Vagina (tissue), 2 donors: ENCODE data around the gene CTXN2. TPM values are rescaled to one million over a fixed set of nuclear protein-coding genes. Genes with fewer than 3 reads are reported as not detected.

Experiments used
- DNase-seq, 2 donors: peaks; one replicate each; pipeline ENCODE4 v3.0.0-alpha.2; 2017; ENCODE audit errors: extremely low spot score in 2 of 2
- H3K27ac ChIP-seq: fragments of 200-600 bp; sonication (generic); one replicate; pipeline ENCODE4 v1.5.1; 2019
- H3K27me3 ChIP-seq: fragments of 200-600 bp; sonication (generic); one replicate; pipeline ENCODE4 v1.5.1; 2019
- H3K36me3 ChIP-seq, 2 donors: fragments of 200-600 bp; sonication (generic); one replicate each; pipeline ENCODE4 v1.5.1; 2017 to 2019
- H3K4me1 ChIP-seq: fragments of 200-600 bp; sonication (generic); one replicate; pipeline ENCODE4 v1.5.1; 2019
- H3K4me3 ChIP-seq, 2 donors: fragments of 200-600 bp; sonication (generic); 1 replicate in 1 of 2; 2 replicates in 1 of 2; pipeline ENCODE4 v1.5.1; 2016 to 2019
- H3K9me3 ChIP-seq: fragments of 200-600 bp; sonication (generic); one replicate; pipeline ENCODE4 v1.5.1; 2019
- POLR2A ChIP-seq, 2 donors: fragments of 450-650 bp; IDR thresholded peaks; one replicate each; pipeline ENCODE4 v1.6.1; 2017; ENCODE audit warnings: antibody characterized with exemption in 2 of 2, mild to moderate bottlenecking in 2 of 2, moderate library complexity in 2 of 2
- POLR2AphosphoS5 ChIP-seq, 2 donors: sonication (generic); formaldehyde crosslinking; IDR thresholded peaks; one replicate each; pipeline ENCODE4 v1.9.0; 2017; ENCODE audit warnings: antibody characterized with exemption in 2 of 2, mild to moderate bottlenecking in 2 of 2, low read depth in 1 of 2; ENCODE audit not compliant: insufficient read depth in 1 of 2
- intact Hi-C: fragments of 100-400 bp; cut with DNase I; formaldehyde crosslinking; loops from one replicate; pipeline ENCODE4 v1.15.1; 2023
- total RNA-seq: library from RNA; depleted of rRNA; stranded (reverse); fragments of >200 nt; gene quantifications from one replicate; pipeline ENCODE4 v1.2.3, GENCODE V29; 2016
- TF ChIP-seq, protein P1 (sequence below), 3 experiments: fragments of 450-650 bp in 2 of 3; fragments of 200-600 bp in 1 of 3; sonication (generic) in 1 of 3; IDR thresholded peaks; one replicate each; pipeline ENCODE4 v1.5.1; 2017 to 2019; ENCODE audit warnings: antibody characterized with exemption in 3 of 3, mild to moderate bottlenecking in 2 of 3, moderate library complexity in 2 of 3

CTXN2 gene
- total RNA-seq, 1 donor from 2014 or later: not detected

GRCh38 chr15:48149858-48150257, 41.6 kb upstream of the CTXN2 start:
- no peak for DNase-seq
- Histone ChIP-seq H3K4me3 (no peak overlapping the region), H3K4me1 (peaks cover 6% of the 10 kb centered on the region), H3K9me3 (no peaks in the 10 kb centered on the region), H3K27me3 (no peaks in the 10 kb centered on the region), H3K27ac (no peak overlapping the region), H3K36me3 (no peaks in the 10 kb centered on the region)
- no peak for TF ChIP-seq POLR2AphosphoS5 (IDR thresholded peaks at IDR 0.05; ENCODE audit: insufficient read depth in 1 of 2, low read depth in 1 of 2)
- no peak for TF ChIP-seq POLR2A (IDR thresholded peaks at IDR 0.05)
- TF ChIP-seq, protein P1, sequence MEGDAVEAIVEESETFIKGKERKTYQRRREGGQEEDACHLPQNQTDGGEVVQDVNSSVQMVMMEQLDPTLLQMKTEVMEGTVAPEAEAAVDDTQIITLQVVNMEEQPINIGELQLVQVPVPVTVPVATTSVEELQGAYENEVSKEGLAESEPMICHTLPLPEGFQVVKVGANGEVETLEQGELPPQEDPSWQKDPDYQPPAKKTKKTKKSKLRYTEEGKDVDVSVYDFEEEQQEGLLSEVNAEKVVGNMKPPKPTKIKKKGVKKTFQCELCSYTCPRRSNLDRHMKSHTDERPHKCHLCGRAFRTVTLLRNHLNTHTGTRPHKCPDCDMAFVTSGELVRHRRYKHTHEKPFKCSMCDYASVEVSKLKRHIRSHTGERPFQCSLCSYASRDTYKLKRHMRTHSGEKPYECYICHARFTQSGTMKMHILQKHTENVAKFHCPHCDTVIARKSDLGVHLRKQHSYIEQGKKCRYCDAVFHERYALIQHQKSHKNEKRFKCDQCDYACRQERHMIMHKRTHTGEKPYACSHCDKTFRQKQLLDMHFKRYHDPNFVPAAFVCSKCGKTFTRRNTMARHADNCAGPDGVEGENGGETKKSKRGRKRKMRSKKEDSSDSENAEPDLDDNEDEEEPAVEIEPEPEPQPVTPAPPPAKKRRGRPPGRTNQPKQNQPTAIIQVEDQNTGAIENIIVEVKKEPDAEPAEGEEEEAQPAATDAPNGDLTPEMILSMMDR (IDR thresholded peaks at IDR 0.05): no peak
- intact Hi-C loops: no loop called here

GRCh38 chr15:48153526-48153925, 37.9 kb upstream of the CTXN2 start:
- Histone ChIP-seq H3K36me3 (no peaks in the 10 kb centered on the region), H3K4me1 (no peaks in the 10 kb centered on the region), H3K27me3 (no peaks in the 10 kb centered on the region), H3K27ac (no peak overlapping the region), H3K4me3 (no peak overlapping the region), H3K9me3 (no peaks in the 10 kb centered on the region)
- no peak for DNase-seq
- TF ChIP-seq POLR2AphosphoS5 (IDR thresholded peaks at IDR 0.05; ENCODE audit: insufficient read depth in 1 of 2, low read depth in 1 of 2) (no peak), POLR2A (IDR thresholded peaks at IDR 0.05) (no peak)
- TF ChIP-seq, protein P1 (IDR thresholded peaks at IDR 0.05): no peak
- intact Hi-C loops: no loop called here

DNA sequence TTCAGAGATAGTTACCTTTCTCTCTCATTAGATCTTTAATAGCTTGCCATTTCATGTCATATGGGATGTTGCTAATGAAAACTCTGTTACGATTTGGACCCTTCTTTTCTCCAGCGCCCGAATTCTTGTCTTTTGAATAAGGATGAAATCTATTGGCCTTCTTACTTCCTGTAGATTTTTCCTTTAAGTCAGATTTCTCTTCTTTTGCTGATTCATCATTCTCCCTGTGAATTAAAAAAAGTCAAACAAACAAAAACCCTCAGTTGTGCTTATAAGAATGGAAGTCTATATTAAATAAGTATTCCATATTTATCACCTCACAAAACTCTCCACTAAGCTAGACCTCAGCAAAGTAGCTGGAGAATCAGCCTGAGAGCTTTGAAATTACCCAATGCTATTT, 22.8 kb upstream of the CTXN2 start:
- no peak for DNase-seq
- intact Hi-C loops: no loop called here
- Histone ChIP-seq H3K4me3 (no peak overlapping the region), H3K4me1 (no peaks in the 10 kb centered on the region), H3K9me3 (no peaks in the 10 kb centered on the region), H3K27me3 (no peaks in the 10 kb centered on the region), H3K36me3 (no peaks in the 10 kb centered on the region), H3K27ac (no peak overlapping the region)
- TF ChIP-seq, protein P1 (IDR thresholded peaks at IDR 0.05): no peak
- TF ChIP-seq POLR2A (IDR thresholded peaks at IDR 0.05) (no peak), POLR2AphosphoS5 (IDR thresholded peaks at IDR 0.05; ENCODE audit: insufficient read depth in 1 of 2, low read depth in 1 of 2) (no peak)

GRCh38 chr15:48170981-48171380, 20.5 kb upstream of the CTXN2 start:
- no peak overlapping the region for H3K27ac ChIP-seq
- no peak for DNase-seq
- intact Hi-C loops: no loop called here

GRCh38 chr15:48175126-48175525, 16.3 kb upstream of the CTXN2 start:
- no peaks in the 10 kb centered on the region for H3K9me3 ChIP-seq
- no peaks in the 10 kb centered on the region for H3K36me3 ChIP-seq
- H3K27ac ChIP-seq: no peak overlapping the region
- TF ChIP-seq, protein P1 (IDR thresholded peaks at IDR 0.05): no peak
- TF ChIP-seq POLR2A (IDR thresholded peaks at IDR 0.05) (no peak), POLR2AphosphoS5 (IDR thresholded peaks at IDR 0.05; ENCODE audit: insufficient read depth in 1 of 2, low read depth in 1 of 2) (no peak)
- no peak overlapping the region for H3K4me3 ChIP-seq
- peaks cover 4% of the 10 kb centered on the region for H3K27me3 ChIP-seq
- peaks cover 13% of the 10 kb centered on the region for H3K4me1 ChIP-seq
- intact Hi-C loops: no loop called here
- DNase-seq: no peak

More at GRCh38 chr15:48170981-48171380, 20.5 kb upstream of the CTXN2 start:
- H3K36me3 ChIP-seq: no peaks in the 10 kb centered on the region
- no peaks in the 10 kb centered on the region for H3K27me3 ChIP-seq
- no peaks in the 10 kb centered on the region for H3K4me1 ChIP-seq
- H3K9me3 ChIP-seq: no peaks in the 10 kb centered on the region
- no peak overlapping the region for H3K4me3 ChIP-seq
- TF ChIP-seq POLR2A (IDR thresholded peaks at IDR 0.05): no peak
- TF ChIP-seq, protein P1 (IDR thresholded peaks at IDR 0.05): no peak
- no peak for TF ChIP-seq POLR2AphosphoS5 (IDR thresholded peaks at IDR 0.05; ENCODE audit: insufficient read depth in 1 of 2, low read depth in 1 of 2)
